GM12878 (cell line): ENCODE results near the gene WASHC2A. TPM values are rescaled to one million over a fixed set of nuclear protein-coding genes. Genes with fewer than 3 reads are reported as not detected.
"Not testable (repeated sequence)": the region's sequence is repeated elsewhere in the genome, so short reads cannot be mapped to it uniquely, and the experiment has no call there.

Source experiments
- ATAC-seq: fragments of 200-7000 bp; cut with Tn5 transposase; 3 replicates; pipeline ENCODE4 v1.9.1; 2020; ENCODE audit warnings: mild to moderate bottlenecking, moderate library complexity
- BruUV-seq: library from RNA; stranded (reverse); fragments of 400-500 nt; replicated peaks from 2 replicates; lab custom pipeline; 2021; lab: Mats Ljungman, UMichigan
- CTCF ChIA-PET: fragments of 300-600 bp; sonication (Branson Sonifier 250); formaldehyde crosslinking; extraction: SDS; loops from one replicate; lab custom pipeline; 2021; ENCODE audit warnings: inconsistent platforms; lab: Yijun Ruan, JAX
- POLR2A ChIA-PET: fragments of 350-600 bp; formaldehyde crosslinking; extraction: SDS; loops from one replicate; lab custom pipeline; 2021; ENCODE audit warnings: inconsistent platforms; lab: Charles Lee
- RAD21 ChIA-PET: fragments of 300-600 bp; sonication (Branson Sonifier 250); formaldehyde crosslinking; loops from one replicate; lab custom pipeline; 2023; ENCODE audit warnings: antibody characterized with exemption; ENCODE audit not compliant: unreplicated experiment; lab: Charles Lee
- SMC1A ChIA-PET: fragments of 300-600 bp; sonication (Branson Sonifier 250); formaldehyde crosslinking; loops from one replicate; lab custom pipeline; 2023; ENCODE audit not compliant: unreplicated experiment, uncharacterized antibody; lab: Charles Lee
- DNase-seq: peaks from one replicate; pipeline ENCODE4 v3.0.0-alpha.2; 2011; ENCODE audit warnings: low read depth, low spot score
- FAIRE-seq: peaks from 3 replicates; lab custom pipeline; 2011; peaks lifted over from hg19 to GRCh38; lab: Jason Lieb, UNC
- H2AFZ ChIP-seq: 2 replicates; pipeline ENCODE4 v1.6.0; 2011; ENCODE audit warnings: low read depth, low read length, control low read depth; ENCODE audit not compliant: control insufficient read depth
- H3K27ac ChIP-seq: 2 replicates; pipeline ENCODE4 v1.5.1; 2011; ENCODE audit warnings: control low read depth; ENCODE audit not compliant: control insufficient read depth, insufficient read depth
- H3K27me3 ChIP-seq, 2 experiments: replicated peaks in 1 of 2; 2 replicates each; pipeline versions ENCODE4 v1.6.0 to v1.6.1; 2011; ENCODE audit warnings: low read length in 1 of 2; ENCODE audit not compliant: control insufficient read depth in 2 of 2, insufficient read depth in 2 of 2
- H3K36me3 ChIP-seq, 2 experiments: 2 replicates each; pipeline ENCODE4 v1.5.1; 2011; ENCODE audit warnings: low read length in 1 of 2; ENCODE audit not compliant: control insufficient read depth in 2 of 2, insufficient read depth in 2 of 2
- H3K4me1 ChIP-seq: 2 replicates; pipeline ENCODE4 v1.6.1; 2011; ENCODE audit warnings: mild to moderate bottlenecking, low read length, moderate library complexity, mixed read lengths; ENCODE audit not compliant: control insufficient read depth, insufficient read depth
- H3K4me2 ChIP-seq: 2 replicates; pipeline ENCODE4 v1.6.0; 2011; ENCODE audit warnings: control low read depth; ENCODE audit not compliant: control insufficient read depth, insufficient read depth
- H3K4me3 ChIP-seq: fragments of 200-600 bp; sonication (generic); 2 replicates; pipeline ENCODE4 v1.5.1; 2016
- H3K79me2 ChIP-seq: 2 replicates; pipeline ENCODE4 v1.6.0; 2011; ENCODE audit warnings: low read length; ENCODE audit not compliant: control insufficient read depth, insufficient read depth
- H3K9ac ChIP-seq: 2 replicates; pipeline ENCODE4 v1.8.0; 2011; ENCODE audit warnings: low read length, control low read depth, mixed read lengths; ENCODE audit not compliant: control insufficient read depth, insufficient read depth
- H3K9me3 ChIP-seq: replicated peaks from 3 replicates; pipeline ENCODE4 v1.5.1; 2011; ENCODE audit warnings: mild to moderate bottlenecking, low read length; ENCODE audit not compliant: control insufficient read depth, insufficient read depth
- H4K20me1 ChIP-seq: 2 replicates; pipeline ENCODE4 v1.6.0; 2011; ENCODE audit not compliant: control insufficient read depth, insufficient read depth
- WGBS: methylation state at CpG from one replicate; pipeline ENCODE4 v1.1.6; 2016; ENCODE audit warnings: low lambda C conversion rate; ENCODE audit not compliant: insufficient replicate concordance, insufficient coverage; ENCODE audit errors: missing lambda C conversion rate; 5-methylcytosine and 5-hydroxymethylcytosine counted together
- in situ Hi-C: fragments of 300-500 bp; cut with MboI; formaldehyde crosslinking; loops from 9 replicates; pipeline ENCODE4 v1.14.3; 2018; ENCODE audit warnings: mixed read lengths
- intact Hi-C: fragments of 100-400 bp; cut with micrococcal nuclease; formaldehyde crosslinking; loops from one replicate; pipeline ENCODE4 v1.14.2; 2022; ENCODE audit not compliant: unreplicated experiment
- polyA plus RNA-seq, 11 experiments: library from polyadenylated mRNA; depleted of rRNA in 4 of 11; unstranded in 6 of 11; stranded (reverse) in 5 of 11; fragments of >200 nt; fragmentation: Nextera tagmentation in 4 of 11; fragmentation: Illumina TruSeq in 1 of 11; extraction: Ambion mirVana in 4 of 11; extraction: Trizol in 1 of 11; gene quantifications; 1 replicate in 1 of 11; 2 replicates in 10 of 11; pipeline versions ENCODE4 v1.2.1 to v1.2.3, GENCODE V29; 2011 to 2016; ENCODE audit warnings: inconsistent platforms in 2 of 11, missing spikeins in 2 of 11, low read depth in 1 of 11
- total RNA-seq, 4 experiments: library from RNA; depleted of rRNA in 3 of 4; stranded (reverse); fragments of >200 nt in 3 of 4; fragmentation: Illumina TruSeq in 1 of 4; extraction: Trizol in 1 of 4; gene quantifications; 2 replicates each; pipeline versions ENCODE4 v1.2.1 to v1.2.3, GENCODE V29; 2013 to 2021

Gene WASHC2A
- total and polyA plus RNA-seq, 10 of the 15 experiments (the other 5 are each of a cell fraction or from before 2014, with no cell fraction given): 3.7 to 30.3 (median 23.6) TPM

DNA sequence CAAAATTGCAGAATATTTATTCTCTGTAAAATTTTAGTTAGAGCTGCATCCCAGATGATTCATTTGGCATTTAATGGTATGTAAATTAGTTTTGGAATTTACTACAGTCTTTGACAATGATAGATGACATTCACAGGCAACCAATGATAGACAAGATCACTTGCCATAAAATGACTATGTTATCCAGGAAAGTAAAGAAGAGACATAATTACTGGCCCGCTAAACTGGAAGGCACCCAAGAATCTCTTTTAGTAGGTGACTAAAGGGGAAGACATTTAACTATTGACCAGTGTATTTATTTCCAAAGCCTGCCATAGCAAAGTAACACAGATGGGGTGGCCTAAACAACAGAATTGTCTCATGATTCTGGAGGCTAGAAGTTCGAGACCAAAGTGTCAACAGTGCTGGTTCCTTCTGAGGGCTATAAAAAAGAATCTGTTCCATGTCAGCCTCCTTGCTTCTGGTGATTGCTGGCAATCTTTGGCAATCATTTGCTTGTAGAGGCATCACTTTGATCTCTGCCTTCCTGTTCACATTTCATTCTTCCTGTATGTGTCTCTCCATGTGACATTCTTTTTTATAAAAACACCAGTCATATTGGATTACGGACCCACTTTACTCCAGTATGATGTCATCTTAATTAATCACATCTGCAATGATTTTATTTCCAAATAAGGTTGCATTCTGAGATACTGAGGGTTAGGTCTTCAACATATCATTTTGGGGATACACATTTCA, 107.2 kb downstream of the WASHC2A start:
- DNase-seq, H3K4me3 ChIP-seq, POLR2A ChIA-PET, H3K9me3 ChIP-seq, H3K27ac ChIP-seq, CTCF ChIA-PET, H3K9ac ChIP-seq, FAIRE-seq, RAD21 ChIA-PET, H4K20me1 ChIP-seq, H2AFZ ChIP-seq, H3K27me3 ChIP-seq, H3K79me2 ChIP-seq, H3K4me1 ChIP-seq, H3K36me3 ChIP-seq, SMC1A ChIA-PET, BruUV-seq, ATAC-seq, H3K4me2 ChIP-seq: not testable (repeated sequence)
- in situ Hi-C loops (loop anchor here (10.0 kb wide), 1 partner anchor 590 kb away; no protein-coding TSS in a partner anchor), intact Hi-C loops (loop anchor here (10.0 kb wide), 1 partner anchor 590 kb away; no protein-coding TSS in a partner anchor)
- 23% methylated on average over 3 of the region's 3 CpGs for WGBS

Other genes with a start within 250 kb of the WASHC2A start
- 22.5 and 30.2 TPM in 2 replicates for gene PARG, start 125.9 kb upstream of the WASHC2A start, total RNA-seq (2014; rRNA removed)
- gene PARG, start 125.9 kb upstream of the WASHC2A start, total RNA-seq (2014; rRNA removed; fragmentation: Illumina TruSeq; extraction: Trizol): 34.5 and 35.4 TPM in 2 replicates
- gene PARG, start 125.9 kb upstream of the WASHC2A start, total RNA-seq (2021): 26.4 and 28.3 TPM in 2 replicates
- gene PARG, start 125.9 kb upstream of the WASHC2A start, polyA plus RNA-seq (2011; rRNA removed): 18.7 and 23.6 TPM in 2 replicates
- gene PARG, start 125.9 kb upstream of the WASHC2A start, polyA plus RNA-seq (2014; fragmentation: Illumina TruSeq; extraction: Trizol): 21.4 and 25.2 TPM in 2 replicates
- 1 to 10 TPM; 4.8 to 6.2 TPM for gene PARG, start 125.9 kb upstream of the WASHC2A start, polyA plus RNA-seq (2014; fragmentation: Nextera tagmentation; extraction: Ambion mirVana)
- 19.2 and 19.7 TPM in 2 replicates for gene PARG, start 125.9 kb upstream of the WASHC2A start, polyA plus RNA-seq (2014; rRNA removed)
- 10 to 100 TPM; 28.5 to 29.4 TPM for gene PARG, start 125.9 kb upstream of the WASHC2A start, polyA plus RNA-seq (2016; fragmentation: Nextera tagmentation; extraction: Ambion mirVana)
- 25.3 and 28.6 TPM in 2 replicates for gene TIMM23B, start 125.9 kb upstream of the WASHC2A start, total RNA-seq (2014; rRNA removed)
- gene TIMM23B, start 125.9 kb upstream of the WASHC2A start, total RNA-seq (2014; rRNA removed; fragmentation: Illumina TruSeq; extraction: Trizol): 17.0 and 19.5 TPM in 2 replicates
- gene TIMM23B, start 125.9 kb upstream of the WASHC2A start, total RNA-seq (2021): 19.4 and 23.8 TPM in 2 replicates
- gene TIMM23B, start 125.9 kb upstream of the WASHC2A start, polyA plus RNA-seq (2011; rRNA removed): 19.4 and 21.7 TPM in 2 replicates
- 15.8 and 16.3 TPM in 2 replicates for gene TIMM23B, start 125.9 kb upstream of the WASHC2A start, polyA plus RNA-seq (2014; fragmentation: Illumina TruSeq; extraction: Trizol)
- gene TIMM23B, start 125.9 kb upstream of the WASHC2A start, polyA plus RNA-seq (2014; fragmentation: Nextera tagmentation; extraction: Ambion mirVana): 1 to 10 TPM; 5.0 to 6.0 TPM
- gene TIMM23B, start 125.9 kb upstream of the WASHC2A start, polyA plus RNA-seq (2014; rRNA removed): 30.4 and 31.0 TPM in 2 replicates
- 10 to 100 TPM; 15.6 to 16.0 TPM for gene TIMM23B, start 125.9 kb upstream of the WASHC2A start, polyA plus RNA-seq (2016; fragmentation: Nextera tagmentation; extraction: Ambion mirVana)
- 12.6 and 14.3 TPM in 2 replicates for gene AGAP6, start 79.5 kb upstream of the WASHC2A start, total RNA-seq (2014; rRNA removed)
- 10.2 and 11.1 TPM in 2 replicates for gene AGAP6, start 79.5 kb upstream of the WASHC2A start, total RNA-seq (2014; rRNA removed; fragmentation: Illumina TruSeq; extraction: Trizol)
- gene AGAP6, start 79.5 kb upstream of the WASHC2A start, total RNA-seq (2021): 14.3 and 14.7 TPM in 2 replicates
- 15.3 and 19.7 TPM in 2 replicates for gene AGAP6, start 79.5 kb upstream of the WASHC2A start, polyA plus RNA-seq (2011; rRNA removed)
- gene AGAP6, start 79.5 kb upstream of the WASHC2A start, polyA plus RNA-seq (2014; fragmentation: Illumina TruSeq; extraction: Trizol): 17.0 and 20.3 TPM in 2 replicates
- gene AGAP6, start 79.5 kb upstream of the WASHC2A start, polyA plus RNA-seq (2014; fragmentation: Nextera tagmentation; extraction: Ambion mirVana): 1 to 10 TPM in 1 of 2 experiments, under 1 TPM in 1; 0.66 to 2.5 TPM
- 24.0 and 26.0 TPM in 2 replicates for gene AGAP6, start 79.5 kb upstream of the WASHC2A start, polyA plus RNA-seq (2014; rRNA removed)
- gene AGAP6, start 79.5 kb upstream of the WASHC2A start, polyA plus RNA-seq (2016; fragmentation: Nextera tagmentation; extraction: Ambion mirVana): 1 to 10 TPM; 7.8 to 8.6 TPM
- 0.23 and 0.98 TPM in 2 replicates for gene ASAH2, start 183.6 kb downstream of the WASHC2A start, total RNA-seq (2014; rRNA removed)
- 0.37 and 0.45 TPM in 2 replicates for gene ASAH2, start 183.6 kb downstream of the WASHC2A start, total RNA-seq (2014; rRNA removed; fragmentation: Illumina TruSeq; extraction: Trizol)
- gene ASAH2, start 183.6 kb downstream of the WASHC2A start, total RNA-seq (2021): 1.4 TPM in 2 replicates
- gene ASAH2, start 183.6 kb downstream of the WASHC2A start, polyA plus RNA-seq (2011; rRNA removed): 2.1 and 5.4 TPM in 2 replicates
- gene ASAH2, start 183.6 kb downstream of the WASHC2A start, polyA plus RNA-seq (2014; fragmentation: Illumina TruSeq; extraction: Trizol): 0.87 and 2.3 TPM in 2 replicates
- gene ASAH2, start 183.6 kb downstream of the WASHC2A start, polyA plus RNA-seq (2014; fragmentation: Nextera tagmentation; extraction: Ambion mirVana): under 1 TPM; 0.26 to 0.79 TPM
- 0.72 and 1.2 TPM in 2 replicates for gene ASAH2, start 183.6 kb downstream of the WASHC2A start, polyA plus RNA-seq (2014; rRNA removed)
- gene ASAH2, start 183.6 kb downstream of the WASHC2A start, polyA plus RNA-seq (2016; fragmentation: Nextera tagmentation; extraction: Ambion mirVana): 1 to 10 TPM in 1 of 2 experiments, under 1 TPM in 1; 0.94 to 1.5 TPM